Measurements from ENCODE around the gene OR10A4.
"Not testable (repeated sequence)": the region's sequence is repeated elsewhere in the genome, so short reads cannot be mapped to it uniquely, and the experiment has no call there.

The OR10A4 gene

GRCh38 chr11:6876325-6876724 is at the start of gene OR10A4:
Gene OR10A4 (plus strand): TSS chr11:6876625. CDS start chr11:6876648, 23 bp downstream.
- no peak for DNase-seq

- no peak for DNase-seq
Observed at GRCh38 chr11:6828103-6828502, 48.3 kb upstream of the OR10A4 start.

- no peak for DNase-seq
Observed at GRCh38 chr11:6833356-6833755, 43.1 kb upstream of the OR10A4 start.

GRCh38 chr11:6834021-6834420 is 42.4 kb upstream of the OR10A4 start:
- DNase-seq = no peak

GRCh38 chr11:6841694-6842093 is 34.7 kb upstream of the OR10A4 start:
- DNase-seq = no peak

- DNase-seq = no peak
Observed at GRCh38 chr11:6843670-6844069, 32.8 kb upstream of the OR10A4 start.

- no peak for DNase-seq
Observed at GRCh38 chr11:6844356-6844755, 32.1 kb upstream of the OR10A4 start.

GRCh38 chr11:6845383-6845782 is 31.0 kb upstream of the OR10A4 start, which contains the start of gene OR10A5:
Gene OR10A5 (plus strand): TSS chr11:6845683. CDS start chr11:6845683, 0 bp downstream.
- no peak for DNase-seq

- DNase-seq = no peak
Observed at GRCh38 chr11:6850526-6850925, 25.9 kb upstream of the OR10A4 start.

- DNase-seq = not testable (repeated sequence)
Observed at GRCh38 chr11:6854801-6855200, 21.6 kb upstream of the OR10A4 start.

GRCh38 chr11:6855971-6856541 is 20.4 kb upstream of the OR10A4 start:
- no peak for DNase-seq

- DNase-seq = no peak
Observed at GRCh38 chr11:6856871-6857270, 19.6 kb upstream of the OR10A4 start.

GRCh38 chr11:6862961-6863360 is 13.5 kb upstream of the OR10A4 start, which contains the start of gene OR10A2:
Gene OR10A2 (plus strand): TSS chr11:6863057. CDS start chr11:6869755, 6,698 bp downstream.
- DNase-seq = no peak

GRCh38 chr11:6864438-6864837 is 12.0 kb upstream of the OR10A4 start:
- no peak for DNase-seq

GRCh38 chr11:6871278-6871677 is 5.1 kb upstream of the OR10A4 start:
- DNase-seq = no peak

- no peak for DNase-seq
Observed at GRCh38 chr11:6875761-6876160, 664 bp upstream of the OR10A4 start.

- DNase-seq = no peak
Observed at GRCh38 chr11:6876914-6877313, 489 bp downstream of the OR10A4 start.

- DNase-seq = no peak
Observed at GRCh38 chr11:6882751-6883150, 6.3 kb downstream of the OR10A4 start.

GRCh38 chr11:6887711-6888110 is 11.3 kb downstream of the OR10A4 start:
- DNase-seq = not testable (repeated sequence)

- no peak for DNase-seq
Observed at GRCh38 chr11:6888830-6889229, 12.4 kb downstream of the OR10A4 start.

- DNase-seq = no peak
Observed at GRCh38 chr11:6889835-6890234, 13.4 kb downstream of the OR10A4 start.

- DNase-seq = no peak
Observed at GRCh38 chr11:6892400-6892799, 16.0 kb downstream of the OR10A4 start, which contains the start of gene OR2D2. Gene OR2D2 (minus strand): TSS chr11:6892500. CDS start chr11:6892500, 0 bp downstream.

- DNase-seq = no peak
Observed at GRCh38 chr11:6894097-6894496, 17.7 kb downstream of the OR10A4 start.

GRCh38 chr11:6895010-6895409 is 18.6 kb downstream of the OR10A4 start:
- no peak for DNase-seq

GRCh38 chr11:6898911-6899310 is 22.5 kb downstream of the OR10A4 start:
- DNase-seq = no peak
